ENCODE measurements around the gene GTF3A.

The GTF3A gene

DNA sequence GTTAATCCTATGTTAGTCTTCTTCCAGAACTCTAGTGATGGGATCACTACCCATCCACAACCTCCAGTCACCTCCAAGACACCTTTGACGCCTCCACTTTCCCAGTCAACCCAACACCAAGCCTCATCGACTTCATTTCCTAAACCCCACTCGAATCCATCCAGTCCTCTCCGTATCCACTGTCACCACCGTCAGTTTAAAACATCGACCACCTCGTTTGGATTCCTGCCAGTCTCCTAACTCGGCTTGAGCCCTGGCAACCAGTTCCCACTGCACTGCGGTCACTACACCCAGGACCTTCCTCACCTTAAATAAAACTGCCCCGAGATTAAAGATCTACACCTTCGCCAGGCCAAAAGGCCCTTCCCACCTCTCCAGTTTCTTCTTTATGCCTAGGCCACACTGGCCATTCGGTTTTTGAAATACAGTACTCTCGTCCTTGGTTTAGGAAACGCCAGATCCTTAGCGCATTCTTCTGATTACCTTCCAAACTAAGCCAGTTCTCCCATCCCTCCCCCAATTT is 24.7 kb downstream of the GTF3A start:
- DNase-seq: no peak

- DNase-seq: peak; percentile 88 to 93
These were observed 25.8 kb downstream of the GTF3A start, which contains the start of gene MTIF3 for GRCh38 chr13:27449936-27450828. Gene MTIF3 (minus strand): TSS chr13:27450564. CDS start chr13:27440448, 10,116 bp downstream.

DNA sequence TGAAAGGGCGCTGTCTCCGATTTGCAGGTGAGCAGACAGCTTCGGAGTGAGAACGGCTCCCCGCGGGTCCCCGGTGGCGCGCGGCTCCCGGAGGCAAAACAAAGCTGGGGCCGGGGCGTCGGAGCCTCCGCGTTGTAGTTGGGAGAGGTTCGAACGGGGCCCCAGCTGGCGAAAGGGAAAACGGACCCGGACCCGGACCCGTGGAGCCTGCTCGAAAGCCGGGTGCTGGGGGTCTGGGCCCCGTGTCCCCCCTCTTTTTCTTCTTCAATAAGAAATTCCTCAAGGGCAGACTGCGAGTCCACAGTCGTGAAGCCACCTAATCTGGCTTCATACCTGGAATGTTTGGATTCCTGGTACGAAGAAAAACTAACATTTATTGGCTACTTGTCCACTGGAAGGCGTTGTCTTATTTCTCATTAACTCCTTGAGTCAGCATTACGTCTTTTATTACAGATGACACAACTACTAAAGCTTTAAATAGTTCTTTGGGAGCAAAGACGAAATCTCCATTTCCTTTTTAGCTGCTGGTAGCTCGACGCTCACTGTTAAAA is 26.6 kb downstream of the GTF3A start:
- DNase-seq: peak in 1 of 2 experiments; percentile 25

- DNase-seq: no peak
These were observed 31.0 kb downstream of the GTF3A start for GRCh38 chr13:27455331-27455855.

DNA sequence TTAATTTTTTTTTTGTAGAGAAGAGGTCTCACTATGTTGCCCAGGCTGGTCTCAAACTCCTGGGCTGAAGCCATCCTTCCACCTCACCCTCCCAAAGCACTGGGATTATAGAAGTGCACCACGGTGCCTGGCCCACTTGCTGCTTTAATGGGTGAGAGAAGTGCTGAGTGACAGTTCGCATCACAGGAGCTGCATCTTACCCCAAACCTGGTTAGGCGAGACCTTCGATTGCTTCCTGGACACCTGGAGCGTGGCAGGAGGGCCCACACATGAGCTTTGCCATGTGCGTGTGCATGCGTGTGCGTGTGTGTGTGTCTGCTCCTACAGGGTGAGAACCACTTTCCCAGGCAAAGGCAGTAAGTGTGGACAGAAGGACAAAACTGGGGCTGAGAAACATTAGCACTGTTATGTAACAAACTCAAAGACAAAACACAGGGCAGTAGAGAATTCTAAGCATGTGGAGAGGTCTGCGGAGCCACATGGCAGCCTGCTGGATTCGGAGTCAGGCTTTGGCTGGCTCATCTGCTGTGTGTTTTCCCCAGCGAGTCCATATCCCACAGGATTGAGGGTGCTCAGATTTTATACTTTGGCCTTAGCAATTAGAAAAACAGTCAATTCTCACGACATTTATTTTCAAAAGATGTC is 37.6 kb downstream of the GTF3A start:
- DNase-seq: no peak

DNA sequence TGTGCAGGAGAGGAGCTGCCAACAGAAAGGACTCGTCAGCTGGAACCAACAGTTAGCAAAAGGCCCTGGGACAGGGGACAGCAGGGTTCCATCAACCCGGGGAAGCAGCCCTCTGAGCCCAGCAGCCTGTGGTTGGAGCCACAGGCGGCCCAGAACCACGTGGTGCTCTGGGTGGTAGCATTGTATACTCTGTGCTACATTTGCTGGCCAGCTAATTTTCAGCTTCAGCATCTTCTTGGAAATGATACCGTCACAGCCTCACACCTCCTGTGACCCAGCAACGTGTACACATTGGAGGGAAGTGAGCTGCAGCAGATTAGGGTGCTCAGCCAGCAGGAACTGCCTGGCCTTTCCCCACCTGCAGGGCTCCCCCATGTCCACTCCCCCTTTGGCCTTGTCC is 39.1 kb downstream of the GTF3A start:
- DNase-seq: no peak

DNA sequence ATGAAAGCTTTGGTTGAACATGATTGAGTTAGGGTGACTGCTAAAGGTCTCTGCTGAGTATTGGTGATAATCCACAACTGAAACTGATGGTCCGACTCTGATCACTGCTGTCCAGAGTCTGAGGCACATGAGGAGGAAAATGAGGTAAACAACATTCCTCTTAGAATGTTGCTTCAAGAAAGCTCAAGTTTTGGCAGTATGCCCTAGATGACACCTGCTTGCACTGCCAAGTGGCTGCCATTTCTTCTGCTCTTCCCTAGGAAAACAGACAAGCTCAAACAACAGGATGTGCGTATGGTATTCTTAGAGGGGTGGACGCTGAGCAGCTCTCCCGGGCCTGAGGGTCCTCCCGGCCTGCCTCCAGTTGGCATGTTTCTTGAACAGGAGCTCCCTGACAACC is 41.2 kb downstream of the GTF3A start:
- no peak for DNase-seq

GRCh38 chr13:27466513-27466912 is 42.1 kb downstream of the GTF3A start:
- no peak for DNase-seq

GRCh38 chr13:27470075-27470820 is 45.8 kb downstream of the GTF3A start:
- no peak for DNase-seq

DNA sequence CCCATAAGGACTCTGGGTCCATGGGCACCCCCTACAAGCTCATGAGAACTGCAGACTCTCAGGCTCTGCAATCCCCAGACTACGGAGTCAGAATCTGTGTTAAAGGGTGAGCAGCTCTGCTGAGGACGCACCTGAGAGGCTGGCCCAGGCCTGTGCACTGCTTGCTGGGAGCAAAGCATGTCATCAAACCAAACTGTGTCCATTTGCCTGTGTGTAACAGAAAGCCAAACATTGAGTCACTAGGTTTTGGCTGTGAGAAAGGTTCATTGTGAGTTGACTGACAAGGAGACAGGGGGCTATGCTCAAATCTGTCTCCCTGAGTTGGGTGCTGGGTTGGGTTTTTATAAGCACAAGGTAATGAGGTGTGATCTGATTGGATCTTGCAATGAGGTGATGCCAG is 48.0 kb downstream of the GTF3A start:
- no peak for DNase-seq

GRCh38 chr13:27472941-27473340 is 48.5 kb downstream of the GTF3A start:
- DNase-seq: no peak

DNA sequence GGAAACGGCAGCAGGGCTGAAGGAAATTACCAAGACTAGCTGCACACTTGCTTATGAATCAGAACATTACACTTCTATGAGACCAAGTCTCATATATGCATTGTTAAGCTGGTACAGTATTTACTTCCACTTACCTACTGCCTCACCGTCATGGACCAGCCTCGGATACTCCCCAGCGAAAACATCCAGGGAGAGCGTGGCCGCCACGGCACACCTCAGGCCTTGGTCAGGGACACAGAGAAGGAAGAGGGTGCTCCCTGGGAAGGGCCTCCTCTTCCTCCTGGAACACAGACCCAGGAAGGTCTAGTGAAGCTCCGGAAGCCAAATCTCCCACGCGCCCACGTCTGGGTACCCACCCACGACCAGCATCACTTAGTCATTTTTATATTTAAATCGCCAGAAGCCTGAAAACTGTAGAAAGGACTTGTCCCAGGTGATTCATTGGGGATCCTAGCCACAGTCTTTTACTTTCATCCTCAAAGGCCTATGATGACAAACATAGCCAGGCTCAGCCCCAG is 50.4 kb downstream of the GTF3A start:
- DNase-seq: no peak

DNA sequence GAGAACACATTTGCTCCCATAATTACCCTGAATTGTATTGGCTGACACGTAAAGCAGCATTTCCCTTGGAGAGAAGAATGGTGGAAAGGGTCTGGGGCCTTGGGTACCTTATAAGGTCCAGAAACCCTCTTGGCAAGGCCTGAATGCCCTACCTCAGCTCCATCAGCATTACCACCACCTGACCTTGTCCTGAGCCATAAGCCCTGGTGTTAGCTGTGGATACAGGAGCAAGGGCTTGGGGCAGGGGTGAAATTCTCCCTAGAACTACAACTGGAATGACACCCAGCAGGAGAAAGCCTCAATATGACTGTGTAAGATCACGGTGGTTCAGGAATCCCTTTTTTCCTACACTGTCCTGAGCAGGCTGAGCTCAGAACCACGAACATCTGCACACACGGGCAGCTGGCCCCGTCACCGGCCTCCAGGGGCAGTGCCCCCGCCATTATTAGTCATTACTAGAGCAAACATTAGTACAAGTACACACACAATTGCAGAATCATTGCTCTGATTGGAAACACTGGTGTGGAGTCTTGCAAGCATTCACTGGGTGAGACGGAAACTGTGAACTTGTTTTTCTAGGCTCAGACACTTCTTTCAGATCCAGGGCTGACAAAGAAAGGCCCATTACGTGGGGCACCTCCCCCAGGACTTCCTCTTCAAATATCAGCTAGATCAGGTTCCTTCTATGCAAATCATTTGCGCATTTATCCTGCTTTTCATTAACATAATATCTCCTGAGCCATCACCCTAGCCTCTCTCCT is 52.7 kb downstream of the GTF3A start:
- DNase-seq: no peak

- DNase-seq: peak; percentile 3 to 9
These were observed 57.3 kb downstream of the GTF3A start for GRCh38 chr13:27481766-27482165.

DNA sequence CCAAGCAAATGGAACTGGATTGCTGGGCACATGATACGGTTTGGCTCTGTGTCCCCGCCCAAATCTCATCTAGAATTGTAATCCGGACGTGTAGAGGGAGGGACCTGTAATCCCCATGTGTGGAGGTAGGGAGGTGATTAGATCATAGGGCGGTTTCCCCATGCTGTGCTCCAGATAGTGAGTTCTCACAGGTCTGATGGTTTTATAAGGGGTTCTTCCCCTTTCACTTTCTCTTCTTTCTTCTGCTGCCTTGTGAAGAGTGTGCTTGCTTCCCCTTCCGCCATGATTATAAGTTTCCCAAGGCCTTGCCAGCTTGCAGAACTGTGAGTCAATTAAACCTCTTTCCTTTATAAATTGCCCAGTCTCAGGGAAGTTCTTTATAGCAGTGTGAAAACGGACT is 58.6 kb downstream of the GTF3A start:
- no peak for DNase-seq

GRCh38 chr13:27483421-27483820 is 59.0 kb downstream of the GTF3A start:
- DNase-seq: no peak
